NT2/D1 (cell line): ENCODE measurements around the gene CCDC175.

Experiments
- DNase-seq: peaks from one replicate; pipeline ENCODE4 v3.0.0-alpha.2; 2011; ENCODE audit warnings: low read depth, low spot score
- H3K27me3 ChIP-seq: 2 replicates; pipeline ENCODE4 v1.6.0; 2011; ENCODE audit warnings: mild to moderate bottlenecking; ENCODE audit not compliant: insufficient read length, insufficient read depth
- H3K36me3 ChIP-seq: 2 replicates; pipeline ENCODE4 v1.6.1; 2011; ENCODE audit warnings: mild to moderate bottlenecking, low read length, mixed read lengths; ENCODE audit not compliant: insufficient read depth, insufficient read length
- H3K4me1 ChIP-seq: 2 replicates; pipeline ENCODE4 v1.5.1; 2011; ENCODE audit not compliant: insufficient read depth, insufficient read length
- H3K4me3 ChIP-seq: 2 replicates; pipeline ENCODE4 v1.5.1; 2011; ENCODE audit warnings: low read depth; ENCODE audit not compliant: insufficient read length
- H3K9ac ChIP-seq: 2 replicates; pipeline ENCODE4 v1.6.0; 2011; ENCODE audit warnings: low read depth; ENCODE audit not compliant: insufficient read length
- H3K9me3 ChIP-seq: 2 replicates; pipeline ENCODE4 v1.5.1; 2011; ENCODE audit warnings: mild to moderate bottlenecking, low read length; ENCODE audit not compliant: insufficient read depth
- SUZ12 ChIP-seq: IDR thresholded peaks from 2 replicates; pipeline ENCODE4 v1.6.1; 2011; ENCODE audit not compliant: insufficient read length, insufficient read depth; ENCODE audit errors: extremely low read depth
- YY1 ChIP-seq: IDR thresholded peaks from 2 replicates; pipeline ENCODE4 v1.6.1; 2011; ENCODE audit not compliant: insufficient read length, insufficient read depth
- ZNF274 ChIP-seq: IDR thresholded peaks from 2 replicates; pipeline ENCODE4 v1.6.1; 2011; ENCODE audit warnings: mild to moderate bottlenecking, low read depth, low read length

CCDC175 gene

DNA sequence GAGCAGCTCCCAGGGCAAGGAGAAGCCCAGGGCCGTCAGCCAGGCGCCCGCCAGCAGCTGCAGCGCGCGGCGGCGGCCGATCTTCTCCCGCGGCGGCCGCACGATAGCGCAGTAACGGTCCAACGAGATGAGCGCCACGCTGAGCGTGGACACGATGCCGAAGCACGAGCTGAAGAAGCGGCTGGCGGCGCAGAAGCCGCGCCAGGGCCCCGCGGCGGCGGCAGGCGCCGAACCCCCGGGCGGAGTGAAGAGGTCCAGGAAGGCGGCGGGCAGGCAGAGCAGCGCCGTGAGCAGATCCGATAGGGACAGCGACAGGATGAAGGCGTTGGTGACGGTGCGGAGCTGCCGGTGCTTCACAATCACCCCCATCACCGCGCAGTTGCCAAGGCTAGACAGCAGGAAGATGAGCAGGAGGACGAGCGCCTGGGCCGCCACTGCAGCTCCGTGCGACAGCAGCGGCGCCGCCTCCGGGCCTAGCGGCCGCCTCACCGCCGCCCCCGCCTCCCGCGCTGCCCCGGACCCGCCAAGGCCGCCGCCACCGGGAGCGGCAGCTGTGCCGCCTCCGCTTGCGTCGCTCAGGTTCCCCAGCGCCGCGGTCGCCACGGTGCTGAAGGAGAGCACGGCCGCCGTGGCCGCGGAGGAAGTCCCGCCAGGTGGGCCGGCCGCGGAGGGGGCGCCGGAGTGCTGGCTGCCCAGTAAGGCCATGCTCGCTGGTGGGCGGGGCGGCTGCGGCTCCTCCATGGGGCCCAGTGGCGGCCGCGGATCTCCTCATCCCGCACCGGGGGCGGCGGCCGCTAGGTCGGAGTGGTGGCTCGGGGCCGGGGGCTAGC, 111.9 kb downstream of the CCDC175 start:
- H3K36me3 ChIP-seq = peaks cover 22% of the 10 kb centered on the region
- no peaks in the 10 kb centered on the region for H3K9me3 ChIP-seq
- H3K9ac ChIP-seq = peak overlapping the region; percentile 80

DNA sequence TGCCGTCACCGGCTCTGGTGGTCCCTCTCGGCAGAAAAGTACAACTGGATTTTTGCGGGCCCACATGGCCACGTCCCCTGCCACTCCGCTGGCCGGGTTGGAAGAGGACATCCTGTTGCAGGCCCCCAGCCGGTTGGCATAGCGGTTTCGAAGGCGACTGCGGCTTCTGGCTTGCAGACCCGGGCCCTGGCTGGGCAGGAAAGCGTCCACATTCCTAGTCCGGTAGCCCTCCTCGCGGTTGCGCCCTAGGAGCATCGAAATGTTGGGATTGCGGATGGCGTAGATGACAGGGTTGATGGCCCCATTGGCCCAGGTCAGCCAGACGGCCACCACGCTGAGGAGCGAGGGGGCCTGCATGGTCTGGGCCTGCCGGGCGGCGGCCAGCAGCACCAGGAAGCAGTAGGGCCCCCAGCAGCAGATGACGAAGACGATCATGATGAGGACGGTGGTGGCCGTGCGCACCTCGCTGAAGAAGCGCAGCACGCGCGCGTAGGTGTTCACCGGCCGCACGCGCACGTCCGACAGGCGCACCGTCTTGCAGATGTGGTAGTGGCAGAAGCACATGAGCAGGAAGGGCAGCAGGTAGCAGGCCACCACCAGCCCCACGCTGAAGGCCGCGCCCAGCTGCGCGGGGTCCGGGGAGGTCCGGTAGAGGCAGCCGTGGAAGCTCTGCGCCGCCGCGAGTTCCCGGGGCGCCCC, 112.7 kb downstream of the CCDC175 start:
- no peak for DNase-seq
- H3K9me3 ChIP-seq = no peaks in the 10 kb centered on the region
- H3K36me3 ChIP-seq = peaks cover 19% of the 10 kb centered on the region
- peaks cover 3% of the 10 kb centered on the region for H3K4me1 ChIP-seq
- TF ChIP-seq YY1 (no peak), SUZ12 (no peak), ZNF274 (no peak)
- peak overlapping the region; percentile 51 for H3K4me3 ChIP-seq
- H3K27me3 ChIP-seq = peaks cover 13% of the 10 kb centered on the region
- peak overlapping the region; percentile 80 for H3K9ac ChIP-seq

More for the DNA sequence above, 111.9 kb downstream of the CCDC175 start:
- H3K4me1 ChIP-seq = peaks cover 3% of the 10 kb centered on the region
- no peak for TF ChIP-seq ZNF274
- no peak for TF ChIP-seq SUZ12
- TF ChIP-seq YY1 = no peak
- peaks cover 13% of the 10 kb centered on the region for H3K27me3 ChIP-seq
- peak overlapping the region; percentile 51 for H3K4me3 ChIP-seq
- DNase-seq = no peak

DNA sequence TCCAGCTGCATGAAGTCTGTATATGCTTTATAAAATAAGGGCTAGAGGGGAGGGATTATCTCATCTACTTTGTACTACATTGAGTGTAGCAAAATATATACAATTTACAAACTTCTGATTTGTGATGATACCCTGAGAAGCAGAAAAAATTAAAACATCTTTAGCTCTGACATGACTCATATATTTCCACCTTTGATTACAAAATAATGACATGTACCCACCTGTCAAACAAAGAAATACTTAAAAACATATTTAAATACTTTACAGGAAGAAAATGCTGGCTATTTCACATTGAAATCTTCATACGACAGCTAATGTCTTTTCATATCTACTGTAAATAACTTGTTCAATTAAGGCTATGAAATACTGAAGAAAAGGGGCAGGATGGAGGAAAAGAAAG, 114.7 kb downstream of the CCDC175 start:
- H3K9ac ChIP-seq = no peak overlapping the region
- H3K4me1 ChIP-seq = peaks cover 3% of the 10 kb centered on the region
- DNase-seq = no peak
- H3K27me3 ChIP-seq = peaks cover 13% of the 10 kb centered on the region
- H3K9me3 ChIP-seq = no peaks in the 10 kb centered on the region
- peaks cover 19% of the 10 kb centered on the region for H3K36me3 ChIP-seq
- TF ChIP-seq SUZ12 = no peak
- TF ChIP-seq YY1 = no peak
- TF ChIP-seq ZNF274 = no peak
- H3K4me3 ChIP-seq = no peak overlapping the region

DNA sequence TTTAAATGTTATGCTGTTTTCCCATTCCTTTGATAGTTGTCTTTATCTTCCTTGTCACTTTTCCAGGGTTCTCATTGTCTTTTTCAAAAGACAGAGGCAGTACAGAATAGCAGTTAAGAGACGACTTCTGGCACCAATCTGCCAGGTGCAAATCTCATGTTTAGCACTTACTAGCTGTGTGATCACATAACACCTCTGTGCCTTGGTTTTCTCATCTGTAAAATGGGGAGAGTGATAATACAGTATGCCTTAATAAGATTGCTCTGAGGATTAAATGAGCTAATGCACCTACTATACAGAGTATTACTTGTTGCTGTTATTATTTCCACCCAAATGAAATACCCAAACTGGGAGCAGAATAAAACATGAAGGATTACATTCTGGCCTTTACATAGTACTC, 116.2 kb downstream of the CCDC175 start:
- H3K9me3 ChIP-seq = no peaks in the 10 kb centered on the region
- TF ChIP-seq YY1 = no peak
- TF ChIP-seq ZNF274 = no peak
- no peak for TF ChIP-seq SUZ12
- peaks cover 3% of the 10 kb centered on the region for H3K4me1 ChIP-seq
- H3K36me3 ChIP-seq = peaks cover 25% of the 10 kb centered on the region
- DNase-seq = no peak
- no peak overlapping the region for H3K9ac ChIP-seq
- H3K27me3 ChIP-seq = peaks cover 13% of the 10 kb centered on the region
- H3K4me3 ChIP-seq = no peak overlapping the region

DNA sequence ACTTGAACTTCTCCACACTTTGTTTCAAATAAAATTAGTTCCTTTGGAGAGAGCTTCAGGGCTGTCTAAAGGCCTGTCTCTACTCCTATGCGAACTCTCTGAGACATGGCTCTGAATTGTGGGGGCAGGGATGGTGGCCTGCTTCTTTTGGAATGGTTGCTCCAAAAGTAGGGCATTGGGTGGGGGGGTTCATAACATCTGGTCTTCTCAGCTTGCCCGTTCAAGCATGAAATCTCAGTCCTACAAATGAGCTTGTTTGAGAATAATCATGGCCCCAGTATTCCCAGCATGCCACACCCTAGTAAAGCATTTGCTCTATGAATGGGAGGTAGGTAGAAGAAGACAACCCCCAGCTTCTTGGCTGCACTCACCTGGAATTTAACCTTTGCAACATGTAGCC, 118.1 kb downstream of the CCDC175 start:
- no peak for DNase-seq
- TF ChIP-seq YY1 (no peak), ZNF274 (no peak), SUZ12 (no peak)
- peaks cover 5% of the 10 kb centered on the region for H3K27me3 ChIP-seq
- H3K4me3 ChIP-seq = no peak overlapping the region
- H3K9ac ChIP-seq = no peak overlapping the region
- H3K36me3 ChIP-seq = peaks cover 25% of the 10 kb centered on the region
- H3K4me1 ChIP-seq = no peaks in the 10 kb centered on the region
- no peaks in the 10 kb centered on the region for H3K9me3 ChIP-seq

DNA sequence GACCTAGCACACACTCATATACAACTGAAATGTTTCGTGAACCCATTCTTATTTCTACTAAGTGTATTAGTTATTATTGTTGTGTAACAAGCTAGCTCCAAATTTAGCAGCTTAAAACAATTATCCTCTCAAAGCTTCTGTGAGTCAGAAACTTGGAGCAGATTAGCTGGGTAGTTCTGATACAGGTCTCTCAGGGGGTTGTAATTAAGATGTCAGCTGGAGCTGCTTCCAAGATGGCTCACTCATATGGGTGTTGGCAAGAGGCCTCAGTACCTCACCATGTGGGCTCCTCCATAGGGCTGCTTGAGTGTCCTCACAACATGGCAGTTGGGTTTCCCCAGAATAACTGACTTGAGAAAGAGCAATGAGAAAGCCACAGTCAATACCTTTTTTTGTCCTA, 121.2 kb downstream of the CCDC175 start:
- Histone ChIP-seq H3K4me1 (no peaks in the 10 kb centered on the region), H3K9ac (no peak overlapping the region), H3K4me3 (no peak overlapping the region), H3K9me3 (no peaks in the 10 kb centered on the region), H3K27me3 (no peaks in the 10 kb centered on the region), H3K36me3 (peaks cover 15% of the 10 kb centered on the region)
- DNase-seq = no peak
- TF ChIP-seq SUZ12 (no peak), ZNF274 (no peak), YY1 (no peak)
